Activated CD8-positive, alpha-beta T cell treated with anti-CD3 and anti-CD28 coated beads for 36 hours (primary cell): ENCODE data around the gene FRAT2. TPM values are rescaled to one million over a fixed set of nuclear protein-coding genes. Genes with fewer than 3 reads are reported as not detected.

ENCODE experiments used
- ATAC-seq: fragments of 200-7000 bp; cut with Tn5 transposase; one replicate; pipeline ENCODE4 v1.10.0; 2021; ENCODE audit warnings: mild to moderate bottlenecking, moderate library complexity
- CTCF ChIA-PET: fragments of 350-600 bp; sonication (Branson Sonifier 250); formaldehyde crosslinking; loops from one replicate; lab custom pipeline; 2021; ENCODE audit warnings: antibody characterized with exemption; lab: Charles Lee
- POLR2A ChIA-PET: fragments of 350-600 bp; sonication (Branson Sonifier 250); formaldehyde crosslinking; loops from one replicate; lab custom pipeline; 2021; ENCODE audit warnings: antibody characterized with exemption; lab: Charles Lee
- DNase-seq: peaks from one replicate; pipeline ENCODE4 v3.0.0-alpha.2; 2020
- H3K27ac Mint-ChIP-seq: one replicate; pipeline ENCODE4 v1.8.0; 2021; ENCODE audit warnings: mild to moderate bottlenecking, mixed read lengths
- H3K27me3 Mint-ChIP-seq: one replicate; pipeline ENCODE4 v1.8.0; 2021; ENCODE audit warnings: mixed read lengths
- H3K36me3 Mint-ChIP-seq: one replicate; pipeline ENCODE4 v1.8.0; 2021; ENCODE audit warnings: low read depth, mixed read lengths
- H3K4me1 Mint-ChIP-seq: one replicate; pipeline ENCODE4 v1.8.0; 2021; ENCODE audit warnings: low read depth, mixed read lengths
- H3K4me3 Mint-ChIP-seq: one replicate; pipeline ENCODE4 v1.8.0; 2021; ENCODE audit warnings: mild to moderate bottlenecking, moderate library complexity, mixed read lengths
- H3K9me3 Mint-ChIP-seq: one replicate; pipeline ENCODE4 v1.8.0; 2021; ENCODE audit warnings: mixed read lengths
- intact Hi-C: fragments of 100-400 bp; cut with micrococcal nuclease; formaldehyde crosslinking; loops from one replicate; pipeline ENCODE4 v1.10.0; 2022
- total RNA-seq, 2 experiments: library from RNA; stranded (reverse); gene quantifications; one replicate each; pipeline ENCODE4 v1.2.3, GENCODE V29; 2021
- TF ChIP-seq, protein P1 (sequence below): fragments of 200-600 bp; IDR thresholded peaks from one replicate; pipeline ENCODE4 v1.8.0; 2022; ENCODE audit warnings: antibody characterized with exemption, mild to moderate bottlenecking

FRAT2 gene
- total RNA-seq, 2 experiments from 2014 or later: 5.6 to 6.4 TPM

DNA sequence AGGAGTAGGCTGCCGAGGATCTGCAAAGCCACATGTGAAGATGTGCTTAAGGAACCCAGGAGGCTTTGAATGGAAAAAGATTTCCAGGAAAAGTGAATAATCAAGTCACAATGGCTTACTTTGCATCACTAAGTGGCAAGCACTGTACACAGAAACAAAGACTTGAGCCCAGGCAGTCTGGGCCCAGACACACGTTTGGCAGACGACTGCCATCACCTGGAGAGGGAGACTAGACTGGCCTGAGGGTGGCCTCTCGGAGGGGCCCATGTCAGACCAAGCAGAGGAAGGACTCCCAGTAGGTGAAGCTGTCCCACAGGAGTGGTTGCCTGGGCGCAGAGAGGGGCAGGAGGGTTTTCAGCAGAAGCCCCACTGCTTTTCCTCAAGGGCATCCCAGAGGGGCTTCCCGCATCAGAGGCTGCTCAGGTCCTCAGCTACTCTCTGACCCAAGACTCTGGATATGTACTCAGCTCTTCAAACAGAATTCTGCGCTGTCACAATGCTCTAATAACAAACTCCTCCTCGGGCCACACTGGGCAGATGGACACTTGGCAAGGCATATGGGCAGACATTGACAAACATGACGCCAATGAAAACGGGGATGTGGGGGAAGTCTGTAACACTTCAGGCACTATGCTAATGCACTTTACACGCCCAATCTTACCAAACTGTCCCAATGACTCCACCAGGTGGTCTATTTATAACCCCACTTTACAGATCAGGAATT lies 27.9 kb upstream of the FRAT2 start:
- Mint-ChIP-seq H3K9me3 (no peaks in the 10 kb centered on the region), H3K27me3 (no peaks in the 10 kb centered on the region), H3K4me1 (no peaks in the 10 kb centered on the region), H3K36me3 (peaks cover 23% of the 10 kb centered on the region), H3K4me3 (no peak overlapping the region), H3K27ac (no peak overlapping the region)
- TF ChIP-seq, protein P1, sequence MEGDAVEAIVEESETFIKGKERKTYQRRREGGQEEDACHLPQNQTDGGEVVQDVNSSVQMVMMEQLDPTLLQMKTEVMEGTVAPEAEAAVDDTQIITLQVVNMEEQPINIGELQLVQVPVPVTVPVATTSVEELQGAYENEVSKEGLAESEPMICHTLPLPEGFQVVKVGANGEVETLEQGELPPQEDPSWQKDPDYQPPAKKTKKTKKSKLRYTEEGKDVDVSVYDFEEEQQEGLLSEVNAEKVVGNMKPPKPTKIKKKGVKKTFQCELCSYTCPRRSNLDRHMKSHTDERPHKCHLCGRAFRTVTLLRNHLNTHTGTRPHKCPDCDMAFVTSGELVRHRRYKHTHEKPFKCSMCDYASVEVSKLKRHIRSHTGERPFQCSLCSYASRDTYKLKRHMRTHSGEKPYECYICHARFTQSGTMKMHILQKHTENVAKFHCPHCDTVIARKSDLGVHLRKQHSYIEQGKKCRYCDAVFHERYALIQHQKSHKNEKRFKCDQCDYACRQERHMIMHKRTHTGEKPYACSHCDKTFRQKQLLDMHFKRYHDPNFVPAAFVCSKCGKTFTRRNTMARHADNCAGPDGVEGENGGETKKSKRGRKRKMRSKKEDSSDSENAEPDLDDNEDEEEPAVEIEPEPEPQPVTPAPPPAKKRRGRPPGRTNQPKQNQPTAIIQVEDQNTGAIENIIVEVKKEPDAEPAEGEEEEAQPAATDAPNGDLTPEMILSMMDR: no peak
- ChIA-PET CTCF (interaction anchor here (1.3 kb wide), 1 partner anchor 84 kb away, joined by 4 read pairs; no protein-coding TSS in a partner anchor), POLR2A (no interaction called here)
- ATAC-seq (no peak), DNase-seq (no peak)
- intact Hi-C loops: no loop called here

DNA sequence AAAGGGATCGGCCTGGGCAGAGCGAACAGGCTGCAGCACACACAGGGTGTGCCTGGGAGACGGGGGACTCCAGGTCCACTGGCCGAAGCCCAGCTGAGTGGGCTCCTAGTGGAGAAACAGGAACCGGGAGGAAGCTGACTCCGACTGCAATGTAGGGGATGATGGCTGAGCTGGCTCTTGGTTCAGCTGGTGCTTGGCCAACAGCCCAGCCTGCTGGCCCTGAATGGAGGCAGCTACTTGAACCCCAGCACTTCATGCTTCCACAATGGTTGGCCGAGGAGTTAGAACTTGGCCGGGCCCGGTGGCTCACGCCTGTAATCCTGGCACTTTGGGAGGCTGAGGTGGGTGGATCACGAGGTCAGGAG lies 27.0 kb upstream of the FRAT2 start:
- Mint-ChIP-seq H3K27ac (no peak overlapping the region), H3K4me1 (no peaks in the 10 kb centered on the region), H3K9me3 (no peaks in the 10 kb centered on the region), H3K4me3 (no peak overlapping the region), H3K27me3 (no peaks in the 10 kb centered on the region), H3K36me3 (peaks cover 21% of the 10 kb centered on the region)
- intact Hi-C loops: no loop called here
- CTCF ChIA-PET: interaction anchor here (1.3 kb wide), 1 partner anchor 83 kb away, joined by 4 read pairs; no protein-coding TSS in a partner anchor
- DNase-seq (no peak), ATAC-seq (no peak)
- POLR2A ChIA-PET: no interaction called here
- TF ChIP-seq, protein P1: no peak

DNA sequence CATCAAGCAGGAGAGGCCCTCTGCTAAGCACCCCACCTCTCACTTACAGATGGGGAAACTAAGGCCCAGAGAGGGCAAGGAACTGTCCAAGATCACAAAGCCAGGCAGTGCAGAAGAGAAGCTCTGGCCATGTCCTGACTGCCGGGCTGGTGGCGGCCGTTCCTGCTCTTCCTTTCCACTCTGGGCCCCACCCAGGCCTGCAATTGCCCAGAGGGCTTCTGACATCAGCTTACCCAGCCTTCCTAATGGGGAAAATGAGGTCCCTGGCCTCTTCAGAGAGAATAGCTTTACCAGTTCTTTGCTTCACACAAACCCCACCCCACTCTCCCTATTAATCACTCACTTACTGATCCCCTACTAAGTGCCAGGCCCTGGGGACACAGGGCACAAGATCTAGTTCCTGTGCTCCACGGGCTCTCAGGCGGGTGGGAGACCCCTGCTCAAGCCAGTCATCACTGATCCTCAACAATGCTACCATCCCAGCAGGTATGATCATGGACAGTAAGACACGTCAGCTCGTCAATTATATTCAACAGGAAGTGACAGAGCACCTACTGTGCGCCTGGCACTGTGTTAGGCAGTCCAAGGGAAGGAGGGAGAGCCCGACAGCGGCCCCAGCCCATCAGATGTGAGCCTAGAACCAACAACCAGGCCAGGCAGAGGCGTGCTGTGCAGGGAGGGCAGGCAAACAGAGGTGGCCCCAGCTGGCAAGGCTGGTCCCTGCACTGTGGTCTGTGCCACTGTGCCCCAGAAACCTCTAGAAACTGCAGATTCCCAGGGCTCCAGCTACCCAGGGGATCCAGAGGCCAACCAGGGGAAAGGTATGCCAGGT lies 26.4 kb upstream of the FRAT2 start:
- CTCF ChIA-PET: interaction anchor here (1.3 to 4.3 kb wide), 2 partner anchors 82 kb away, joined by 4 to 19 read pairs; no protein-coding TSS in a partner anchor

DNA sequence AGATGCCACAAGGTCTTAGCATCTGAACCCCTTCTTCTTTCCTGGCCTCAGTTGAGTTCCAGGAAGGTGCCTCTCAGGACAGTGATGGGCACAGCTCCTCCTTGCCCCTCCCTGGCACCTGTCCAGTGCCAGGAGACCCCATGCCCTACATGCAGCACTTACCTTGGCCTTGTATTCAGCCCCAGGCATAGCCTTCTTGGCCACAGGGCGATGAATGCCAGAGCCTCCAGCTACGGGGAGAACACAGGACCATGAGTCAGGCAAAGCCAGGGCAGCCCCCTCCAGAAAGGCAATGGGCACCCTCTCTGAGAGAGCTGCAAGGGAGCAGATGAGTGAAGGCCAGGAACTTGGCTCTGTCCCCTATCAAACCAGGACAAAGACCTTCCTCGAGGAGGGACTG lies 24.3 kb upstream of the FRAT2 start:
- POLR2A ChIA-PET: interaction anchor here (1.3 to 1.5 kb wide), 2 partner anchors 9 to 11 kb away, joined by 3 read pairs; no protein-coding TSS in a partner anchor
- intact Hi-C loops: no loop called here
- no peaks in the 10 kb centered on the region for H3K4me1 Mint-ChIP-seq
- TF ChIP-seq, protein P1: no peak
- peaks cover 18% of the 10 kb centered on the region for H3K36me3 Mint-ChIP-seq
- no peak overlapping the region for H3K27ac Mint-ChIP-seq
- no peaks in the 10 kb centered on the region for H3K27me3 Mint-ChIP-seq
- DNase-seq (no peak), ATAC-seq (no peak)
- H3K9me3 Mint-ChIP-seq: no peaks in the 10 kb centered on the region
- no peak overlapping the region for H3K4me3 Mint-ChIP-seq
- CTCF ChIA-PET: interaction anchor here (1.1 to 4.3 kb wide), 6 partner anchors 13 to 286 kb away, joined by 3 to 19 read pairs (median 4); no protein-coding TSS in a partner anchor

More for the DNA sequence above, 26.4 kb upstream of the FRAT2 start:
- ATAC-seq (no peak), DNase-seq (no peak)
- POLR2A ChIA-PET: no interaction called here
- Mint-ChIP-seq H3K27me3 (no peaks in the 10 kb centered on the region), H3K9me3 (no peaks in the 10 kb centered on the region), H3K36me3 (peaks cover 21% of the 10 kb centered on the region), H3K27ac (no peak overlapping the region), H3K4me1 (no peaks in the 10 kb centered on the region), H3K4me3 (no peak overlapping the region)
- TF ChIP-seq, protein P1: no peak
- intact Hi-C loops: no loop called here
